ENCODE measurements around the gene TBC1D3I. TPM values are rescaled to one million over a fixed set of nuclear protein-coding genes. Genes with fewer than 3 reads are reported as not detected.
"Not testable (repeated sequence)": the region's sequence is repeated elsewhere in the genome, so short reads cannot be mapped to it uniquely, and the experiment has no call there.

TBC1D3I gene
- total and polyA plus RNA-seq, 2 donors (not counting 1 experiment from before 2014, with no cell fraction given): 0.19 to 1.9 TPM

DNA sequence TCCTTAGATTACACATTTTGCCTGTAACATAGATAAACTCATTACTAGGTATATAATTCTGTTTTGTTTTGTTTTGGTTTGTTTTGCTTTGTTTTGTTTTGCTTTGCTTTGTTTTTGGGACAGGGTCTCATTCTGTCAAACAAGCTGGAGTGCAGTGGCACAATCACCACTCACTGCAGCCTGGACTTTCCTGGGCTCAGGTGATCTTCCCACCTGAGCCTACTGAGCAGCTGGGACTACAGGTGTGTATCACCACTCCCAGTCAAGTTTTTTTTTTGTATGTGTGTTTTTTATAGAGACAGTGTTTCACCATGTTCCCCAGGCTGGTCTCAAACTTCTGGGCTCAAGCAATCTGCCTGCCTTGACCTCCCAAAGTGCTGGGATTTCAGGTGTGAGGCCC is 54.8 kb downstream of the TBC1D3I start:
- Histone ChIP-seq H3K4me1 (ENCODE audit: control insufficient read depth in 2 of 2, insufficient read depth in 2 of 2, low read length in 2 of 2) (peaks cover 56 to 61% of the 10 kb centered on the region in 2 donors), H3K79me2 (ENCODE audit: control insufficient read depth, insufficient read depth, low read length) (no peaks in the 10 kb centered on the region), H3K9ac (ENCODE audit: low read length) (no peak overlapping the region), H3K36me3 (replicated peaks in 1 of 2; ENCODE audit: control extremely low read depth in 1 of 2, control insufficient read depth in 1 of 2, extremely low read depth in 1 of 2, insufficient read depth in 2 of 2, low read length in 1 of 2) (no peaks in the 10 kb centered on the region), H3K4me2 (replicated peaks; ENCODE audit: low read depth, low read length, poor library complexity, severe bottlenecking) (peak overlapping the region; percentile 13), H3K27me3 (replicated peaks in 1 of 4; ENCODE audit: control extremely low read depth in 1 of 4, control insufficient read depth in 3 of 4, insufficient read depth in 4 of 4, low read length in 3 of 4) (peaks cover 0 to 58% (median 0%) of the 10 kb centered on the region in 4 experiments), H3K9me3 (ENCODE audit: control extremely low read depth in 1 of 3, control insufficient read depth in 2 of 3, insufficient read depth in 1 of 3, low read length in 2 of 3) (peaks cover 0 to 3% (median 0%) of the 10 kb centered on the region in 3 donors), H2AFZ (ENCODE audit: insufficient read depth, low read depth, low read length, poor library complexity, severe bottlenecking) (no peak overlapping the region), H4K20me1 (ENCODE audit: control insufficient read depth, insufficient read depth, low read length, poor library complexity, severe bottlenecking) (no peaks in the 10 kb centered on the region), H3K4me3 (ENCODE audit: control extremely low read depth in 1 of 5, extremely low read depth in 1 of 5, insufficient read depth in 1 of 5, low read depth in 2 of 5, low read length in 4 of 5) (no peak overlapping the region), H3K27ac (ENCODE audit: low read length in 2 of 2) (no peak overlapping the region)
- Mint-ChIP-seq H3K4me3 (no peak overlapping the region), H3K4me1 (peaks cover 40% of the 10 kb centered on the region), H3K27me3 (peaks cover 27% of the 10 kb centered on the region), H3K9me3 (ENCODE audit: insufficient read depth) (no peaks in the 10 kb centered on the region), H3K27ac (no peak overlapping the region)
- intact Hi-C loops (cut with micrococcal nuclease): no loop called here
- POLR2A ChIA-PET: interaction anchor here (0.7 kb wide), 1 partner anchor 10 kb away, joined by 3 read pairs; no protein-coding TSS in a partner anchor
- no peak for TF ChIP-seq EZH2 (IDR thresholded peaks at IDR 0.05; ENCODE audit: borderline replicate concordance, insufficient read depth, low read depth, low read length, poor library complexity, severe bottlenecking)
- TF ChIP-seq CTCF (IDR thresholded peaks at IDR 0.05): no peak
- no peak for ATAC-seq (ENCODE audit: low read depth)
- CTCF ChIA-PET: no interaction called here
- DNase-seq: no peak

- Mint-ChIP-seq H3K4me3 (peak overlapping the region; percentile 11), H3K4me1 (peaks cover 50% of the 10 kb centered on the region), H3K27me3 (peaks cover 20% of the 10 kb centered on the region)
- intact Hi-C loops (cut with micrococcal nuclease); H3K4me3 ChIP-seq (ENCODE audit: control extremely low read depth in 1 of 5, extremely low read depth in 1 of 5, insufficient read depth in 1 of 5, low read depth in 2 of 5, low read length in 4 of 5); H3K27ac Mint-ChIP-seq; DNase-seq; POLR2A ChIA-PET; H3K4me2 ChIP-seq (replicated peaks; ENCODE audit: low read depth, low read length, poor library complexity, severe bottlenecking); H3K9me3 Mint-ChIP-seq (ENCODE audit: insufficient read depth); H3K36me3 ChIP-seq (replicated peaks in 1 of 2; ENCODE audit: control extremely low read depth in 1 of 2, control insufficient read depth in 1 of 2, extremely low read depth in 1 of 2, insufficient read depth in 2 of 2, low read length in 1 of 2); H2AFZ ChIP-seq (ENCODE audit: insufficient read depth, low read depth, low read length, poor library complexity, severe bottlenecking); H4K20me1 ChIP-seq (ENCODE audit: control insufficient read depth, insufficient read depth, low read length, poor library complexity, severe bottlenecking); H3K79me2 ChIP-seq (ENCODE audit: control insufficient read depth, insufficient read depth, low read length); H3K27ac ChIP-seq (ENCODE audit: low read length in 2 of 2); H3K9me3 ChIP-seq (ENCODE audit: control extremely low read depth in 1 of 3, control insufficient read depth in 2 of 3, insufficient read depth in 1 of 3, low read length in 2 of 3); CTCF ChIA-PET; ATAC-seq (ENCODE audit: low read depth); H3K9ac ChIP-seq (ENCODE audit: low read length): not testable (repeated sequence)
- Histone ChIP-seq H3K4me1 (ENCODE audit: control insufficient read depth in 2 of 2, insufficient read depth in 2 of 2, low read length in 2 of 2) (peaks cover 65 to 69% of the 10 kb centered on the region in 2 donors), H3K27me3 (replicated peaks in 1 of 4; ENCODE audit: control extremely low read depth in 1 of 4, control insufficient read depth in 3 of 4, insufficient read depth in 4 of 4, low read length in 3 of 4) (peaks cover 0 to 46% (median 0%) of the 10 kb centered on the region in 4 experiments)
- WGBS (ENCODE audit: insufficient coverage): 93% methylated on average over 2 of the region's 6 CpGs
These were observed 57.0 kb downstream of the TBC1D3I start for GRCh38 chr17:36207383-36207782.

DNA sequence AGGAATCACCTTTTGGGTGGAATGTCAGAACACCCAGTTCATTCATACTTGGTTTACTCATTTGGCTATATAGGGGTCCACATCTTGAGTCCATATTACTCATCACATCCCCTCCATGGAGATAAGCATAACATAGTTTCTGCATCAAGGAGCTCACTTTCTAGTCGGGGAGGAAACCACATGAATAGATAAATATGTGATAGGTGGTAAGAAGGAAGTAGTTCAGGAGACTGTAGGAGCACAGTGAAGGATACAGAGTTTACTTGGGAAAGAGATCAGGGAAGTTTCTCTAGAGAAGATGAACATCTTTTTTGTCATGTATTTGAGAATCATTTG is 57.9 kb downstream of the TBC1D3I start:
- H3K9ac ChIP-seq (ENCODE audit: low read length); intact Hi-C loops (cut with micrococcal nuclease); H2AFZ ChIP-seq (ENCODE audit: insufficient read depth, low read depth, low read length, poor library complexity, severe bottlenecking); H3K9me3 Mint-ChIP-seq (ENCODE audit: insufficient read depth); CTCF ChIA-PET; H4K20me1 ChIP-seq (ENCODE audit: control insufficient read depth, insufficient read depth, low read length, poor library complexity, severe bottlenecking); ATAC-seq (ENCODE audit: low read depth); H3K4me3 ChIP-seq (ENCODE audit: control extremely low read depth in 1 of 5, extremely low read depth in 1 of 5, insufficient read depth in 1 of 5, low read depth in 2 of 5, low read length in 4 of 5); POLR2A ChIA-PET; H3K27ac ChIP-seq (ENCODE audit: low read length in 2 of 2); DNase-seq; H3K27ac Mint-ChIP-seq; H3K4me3 Mint-ChIP-seq; H3K36me3 ChIP-seq (replicated peaks in 1 of 2; ENCODE audit: control extremely low read depth in 1 of 2, control insufficient read depth in 1 of 2, extremely low read depth in 1 of 2, insufficient read depth in 2 of 2, low read length in 1 of 2); H3K79me2 ChIP-seq (ENCODE audit: control insufficient read depth, insufficient read depth, low read length); H3K4me2 ChIP-seq (replicated peaks; ENCODE audit: low read depth, low read length, poor library complexity, severe bottlenecking); H3K9me3 ChIP-seq (ENCODE audit: control extremely low read depth in 1 of 3, control insufficient read depth in 2 of 3, insufficient read depth in 1 of 3, low read length in 2 of 3): not testable (repeated sequence)
- H3K27me3 ChIP-seq (replicated peaks in 1 of 4; ENCODE audit: control extremely low read depth in 1 of 4, control insufficient read depth in 3 of 4, insufficient read depth in 4 of 4, low read length in 3 of 4): peaks cover 0 to 44% (median 0%) of the 10 kb centered on the region in 4 experiments
- peaks cover 65 to 69% of the 10 kb centered on the region in 2 donors for H3K4me1 ChIP-seq (ENCODE audit: control insufficient read depth in 2 of 2, insufficient read depth in 2 of 2, low read length in 2 of 2)
- peaks cover 21% of the 10 kb centered on the region for H3K27me3 Mint-ChIP-seq
- no CpG with 5 or more reads among the region's 1 CpG for WGBS (ENCODE audit: insufficient coverage)
- H3K4me1 Mint-ChIP-seq: peaks cover 51% of the 10 kb centered on the region
